GM19452 (cell line): ENCODE results near the gene TRIM42.

ENCODE experiments used
- ATAC-seq: cut with Tn5 transposase; IDR thresholded peaks from one replicate; pipeline ENCODE4 v1.9.1; 2021; ENCODE audit not compliant: unreplicated experiment

Gene TRIM42

GRCh38 chr3:140709751-140710150 is 31.9 kb downstream of the TRIM42 start:
- no peak for ATAC-seq

GRCh38 chr3:140710711-140711389 is 33.0 kb downstream of the TRIM42 start:
- no peak for ATAC-seq

GRCh38 chr3:140711390-140712035 is 33.6 kb downstream of the TRIM42 start:
- ATAC-seq: peak; percentile 3

- ATAC-seq: peak; percentile 7
These were observed 34.4 kb downstream of the TRIM42 start for GRCh38 chr3:140712301-140712700.

GRCh38 chr3:140715035-140715434 is 37.2 kb downstream of the TRIM42 start:
- ATAC-seq: no peak

GRCh38 chr3:140717921-140718320 is 40.1 kb downstream of the TRIM42 start:
- no peak for ATAC-seq

GRCh38 chr3:140719841-140720614 is 42.2 kb downstream of the TRIM42 start:
- no peak for ATAC-seq

- no peak for ATAC-seq
These were observed 45.7 kb downstream of the TRIM42 start for GRCh38 chr3:140723576-140723975.

- peak; percentile 83 for ATAC-seq
These were observed 47.3 kb downstream of the TRIM42 start for GRCh38 chr3:140724856-140725812.

- ATAC-seq: no peak
These were observed 48.2 kb downstream of the TRIM42 start for GRCh38 chr3:140726066-140726465.

- no peak for ATAC-seq
These were observed 50.0 kb downstream of the TRIM42 start for GRCh38 chr3:140727886-140728285.

GRCh38 chr3:140731440-140732119 is 53.7 kb downstream of the TRIM42 start:
- peak; percentile 90 for ATAC-seq

- no peak for ATAC-seq
These were observed 55.8 kb downstream of the TRIM42 start for GRCh38 chr3:140733623-140734022.

GRCh38 chr3:140736863-140737460 is 59.1 kb downstream of the TRIM42 start:
- no peak for ATAC-seq

GRCh38 chr3:140742116-140742515 is 64.3 kb downstream of the TRIM42 start:
- ATAC-seq: no peak

- ATAC-seq: no peak
These were observed 70.3 kb downstream of the TRIM42 start for GRCh38 chr3:140748171-140748570.

GRCh38 chr3:140748903-140749302 is 71.0 kb downstream of the TRIM42 start:
- ATAC-seq: no peak
